Right renal cortex interstitium (tissue), 3 donors: ENCODE measurements around the gene HECW1. TPM values are rescaled to one million over a fixed set of nuclear protein-coding genes. Genes with fewer than 3 reads are reported as not detected.
"Not testable (repeated sequence)": the region's sequence is repeated elsewhere in the genome, so short reads cannot be mapped to it uniquely, and the experiment has no call there.

Experiments used
- DNase-seq, 3 donors: peaks; one replicate each; pipeline ENCODE4 v3.0.0-alpha.2; 2013; ENCODE audit warnings: low read depth in 3 of 3, low spot score in 2 of 3
- polyA plus RNA-seq, 3 donors: library from polyadenylated mRNA; unstranded; fragments of 120-200 nt; gene quantifications; one replicate each; pipeline ENCODE4 v1.2.1, GENCODE V29; 2013; ENCODE audit not compliant: insufficient read length in 3 of 3

The HECW1 gene
- polyA plus RNA-seq, result 1 to 10 TPM; 5.6 to 7.9 (median 7.2) TPM

GRCh38 chr7:43112459-43112940 lies at the start of gene HECW1:
Gene HECW1 (plus strand): TSS chr7:43112647. CDS start chr7:43243906, 131,259 bp downstream.
- no peak for DNase-seq

GRCh38 chr7:43071604-43072003 lies 40.8 kb upstream of the HECW1 start:
- DNase-seq, result peak in 1 of 3 donors; percentile 2

- DNase-seq, result peak in 2 of 3 donors; percentile 17 to 38
Observed at GRCh38 chr7:43072530-43072929, 39.9 kb upstream of the HECW1 start.

- not testable (repeated sequence) for DNase-seq
Observed at GRCh38 chr7:43073811-43074210, 38.6 kb upstream of the HECW1 start.

- no peak for DNase-seq
Observed at GRCh38 chr7:43076189-43076605, 36.2 kb upstream of the HECW1 start.

- no peak for DNase-seq
Observed at GRCh38 chr7:43076606-43077005, 35.8 kb upstream of the HECW1 start.

- DNase-seq, result no peak
Observed at GRCh38 chr7:43077285-43077684, 35.2 kb upstream of the HECW1 start.

- DNase-seq, result no peak
Observed at GRCh38 chr7:43077732-43078391, 34.6 kb upstream of the HECW1 start.

GRCh38 chr7:43078794-43079193 lies 33.7 kb upstream of the HECW1 start:
- DNase-seq, result no peak

GRCh38 chr7:43081603-43082002 lies 30.8 kb upstream of the HECW1 start:
- no peak for DNase-seq

- DNase-seq, result no peak
Observed at GRCh38 chr7:43083106-43083505, 29.3 kb upstream of the HECW1 start.

- DNase-seq, result no peak
Observed at GRCh38 chr7:43085017-43085416, 27.4 kb upstream of the HECW1 start.

- no peak for DNase-seq
Observed at GRCh38 chr7:43085992-43086391, 26.5 kb upstream of the HECW1 start.

GRCh38 chr7:43092819-43093218 lies 19.6 kb upstream of the HECW1 start:
- no peak for DNase-seq

GRCh38 chr7:43096875-43097274 lies 15.6 kb upstream of the HECW1 start:
- no peak for DNase-seq

- DNase-seq, result no peak
Observed at GRCh38 chr7:43099750-43100149, 12.7 kb upstream of the HECW1 start.

GRCh38 chr7:43104874-43105520 lies 7.5 kb upstream of the HECW1 start:
- no peak for DNase-seq

- no peak for DNase-seq
Observed at GRCh38 chr7:43105521-43106120, 6.8 kb upstream of the HECW1 start.

GRCh38 chr7:43108255-43109011 lies 4.0 kb upstream of the HECW1 start:
- no peak for DNase-seq

- no peak for DNase-seq
Observed at GRCh38 chr7:43110791-43111535, 1.5 kb upstream of the HECW1 start.
